GM12878 (cell line): ENCODE measurements around the gene OR51B4. TPM values are rescaled to one million over a fixed set of nuclear protein-coding genes. Genes with fewer than 3 reads are reported as not detected.

Source experiments
- ATAC-seq: fragments of 200-7000 bp; cut with Tn5 transposase; 3 replicates; pipeline ENCODE4 v1.9.1; 2020; ENCODE audit warnings: mild to moderate bottlenecking, moderate library complexity
- BruUV-seq: library from RNA; stranded (reverse); fragments of 400-500 nt; replicated peaks from 2 replicates; lab custom pipeline; 2021; lab: Mats Ljungman, UMichigan
- CTCF ChIA-PET: fragments of 300-600 bp; sonication (Branson Sonifier 250); formaldehyde crosslinking; extraction: SDS; loops from one replicate; lab custom pipeline; 2021; ENCODE audit warnings: inconsistent platforms; lab: Yijun Ruan, JAX
- POLR2A ChIA-PET: fragments of 350-600 bp; formaldehyde crosslinking; extraction: SDS; loops from one replicate; lab custom pipeline; 2021; ENCODE audit warnings: inconsistent platforms; lab: Charles Lee
- RAD21 ChIA-PET: fragments of 300-600 bp; sonication (Branson Sonifier 250); formaldehyde crosslinking; loops from one replicate; lab custom pipeline; 2023; ENCODE audit warnings: antibody characterized with exemption; ENCODE audit not compliant: unreplicated experiment; lab: Charles Lee
- SMC1A ChIA-PET: fragments of 300-600 bp; sonication (Branson Sonifier 250); formaldehyde crosslinking; loops from one replicate; lab custom pipeline; 2023; ENCODE audit not compliant: unreplicated experiment, uncharacterized antibody; lab: Charles Lee
- DNase-seq: peaks from one replicate; pipeline ENCODE4 v3.0.0-alpha.2; 2011; ENCODE audit warnings: low read depth, low spot score
- FAIRE-seq: peaks from 3 replicates; lab custom pipeline; 2011; peaks lifted over from hg19 to GRCh38; lab: Jason Lieb, UNC
- H2AFZ ChIP-seq: 2 replicates; pipeline ENCODE4 v1.6.0; 2011; ENCODE audit warnings: low read depth, low read length, control low read depth; ENCODE audit not compliant: control insufficient read depth
- H3K27ac ChIP-seq: 2 replicates; pipeline ENCODE4 v1.5.1; 2011; ENCODE audit warnings: control low read depth; ENCODE audit not compliant: control insufficient read depth, insufficient read depth
- H3K27me3 ChIP-seq, 2 experiments: replicated peaks in 1 of 2; 2 replicates each; pipeline versions ENCODE4 v1.6.0 to v1.6.1; 2011; ENCODE audit warnings: low read length in 1 of 2; ENCODE audit not compliant: control insufficient read depth in 2 of 2, insufficient read depth in 2 of 2
- H3K36me3 ChIP-seq, 2 experiments: 2 replicates each; pipeline ENCODE4 v1.5.1; 2011; ENCODE audit warnings: low read length in 1 of 2; ENCODE audit not compliant: control insufficient read depth in 2 of 2, insufficient read depth in 2 of 2
- H3K4me1 ChIP-seq: 2 replicates; pipeline ENCODE4 v1.6.1; 2011; ENCODE audit warnings: mild to moderate bottlenecking, low read length, moderate library complexity, mixed read lengths; ENCODE audit not compliant: control insufficient read depth, insufficient read depth
- H3K4me2 ChIP-seq: 2 replicates; pipeline ENCODE4 v1.6.0; 2011; ENCODE audit warnings: control low read depth; ENCODE audit not compliant: control insufficient read depth, insufficient read depth
- H3K4me3 ChIP-seq: fragments of 200-600 bp; sonication (generic); 2 replicates; pipeline ENCODE4 v1.5.1; 2016
- H3K79me2 ChIP-seq: 2 replicates; pipeline ENCODE4 v1.6.0; 2011; ENCODE audit warnings: low read length; ENCODE audit not compliant: control insufficient read depth, insufficient read depth
- H3K9ac ChIP-seq: 2 replicates; pipeline ENCODE4 v1.8.0; 2011; ENCODE audit warnings: low read length, control low read depth, mixed read lengths; ENCODE audit not compliant: control insufficient read depth, insufficient read depth
- H3K9me3 ChIP-seq: replicated peaks from 3 replicates; pipeline ENCODE4 v1.5.1; 2011; ENCODE audit warnings: mild to moderate bottlenecking, low read length; ENCODE audit not compliant: control insufficient read depth, insufficient read depth
- H4K20me1 ChIP-seq: 2 replicates; pipeline ENCODE4 v1.6.0; 2011; ENCODE audit not compliant: control insufficient read depth, insufficient read depth
- BCL11A ChIP-seq: IDR thresholded peaks from 2 replicates; pipeline ENCODE4 v1.6.1; 2011; ENCODE audit warnings: low read depth, low read length
- BCLAF1 ChIP-seq: fragments of 450-650 bp; IDR thresholded peaks from 2 replicates; pipeline ENCODE4 v1.6.1; 2017; ENCODE audit warnings: antibody characterized with exemption, mild to moderate bottlenecking, moderate library complexity
- BMI1 ChIP-seq: fragments of 450-650 bp; IDR thresholded peaks from 2 replicates; pipeline ENCODE4 v1.6.1; 2016; ENCODE audit warnings: mild to moderate bottlenecking, moderate library complexity, borderline replicate concordance
- CBX5 ChIP-seq: sonication (generic); IDR thresholded peaks from 2 replicates; pipeline ENCODE4 v1.6.1; 2016; ENCODE audit warnings: low read depth, moderate library complexity, mild to moderate bottlenecking, inconsistent platforms
- CEBPB ChIP-seq, 2 experiments: fragments of 150-350 bp in 1 of 2; IDR thresholded peaks; 2 replicates each; pipeline ENCODE4 v1.6.1; 2012 to 2014; ENCODE audit warnings: low read depth in 2 of 2, low read length in 2 of 2, borderline replicate concordance in 1 of 2, inconsistent platforms in 1 of 2
- ESRRA ChIP-seq: IDR thresholded peaks from 2 replicates; pipeline ENCODE4 v1.6.1; 2012; ENCODE audit warnings: mild to moderate bottlenecking, low read length, improper control_type of control experiment
- FOXK2 ChIP-seq: fragments of 450-650 bp; IDR thresholded peaks from 2 replicates; pipeline ENCODE4 v1.6.1; 2017; ENCODE audit warnings: mild to moderate bottlenecking, moderate library complexity
- HDAC6 ChIP-seq: fragments of 200-600 bp; sonication (generic); IDR thresholded peaks from one replicate; pipeline ENCODE4 v1.8.0; 2017; ENCODE audit warnings: antibody characterized with exemption; ENCODE audit not compliant: unreplicated experiment
- NFYA ChIP-seq: IDR thresholded peaks from 2 replicates; pipeline ENCODE4 v1.6.1; 2011; ENCODE audit warnings: low read depth, mild to moderate bottlenecking, low read length, improper control_type of control experiment, borderline replicate concordance
- NFYB ChIP-seq: IDR thresholded peaks from 2 replicates; pipeline ENCODE4 v1.6.1; 2011; ENCODE audit warnings: low read depth, mild to moderate bottlenecking, low read length, improper control_type of control experiment, moderate library complexity; ENCODE audit not compliant: insufficient read depth
- RFX5 ChIP-seq: IDR thresholded peaks from 2 replicates; pipeline ENCODE4 v1.6.1; 2011; ENCODE audit warnings: low read depth, low read length, improper control_type of control experiment
- SPI1 ChIP-seq: IDR thresholded peaks from 2 replicates; pipeline ENCODE4 v1.6.1; 2011; ENCODE audit warnings: low read depth, mild to moderate bottlenecking, low read length, moderate library complexity, borderline replicate concordance; ENCODE audit not compliant: insufficient read depth
- TAF1 ChIP-seq: IDR thresholded peaks from 2 replicates; pipeline ENCODE4 v1.6.1; 2011; ENCODE audit warnings: mild to moderate bottlenecking, low read depth, low read length, borderline replicate concordance
- TARDBP ChIP-seq: IDR thresholded peaks from 2 replicates; pipeline ENCODE4 v1.6.1; 2016; ENCODE audit warnings: borderline replicate concordance
- TCF3 ChIP-seq: IDR thresholded peaks from 2 replicates; pipeline ENCODE4 v1.6.1; 2012; ENCODE audit warnings: low read depth, mild to moderate bottlenecking, low read length, borderline replicate concordance; ENCODE audit not compliant: insufficient read depth
- USF2 ChIP-seq: IDR thresholded peaks from 2 replicates; pipeline ENCODE4 v1.6.1; 2011; ENCODE audit warnings: low read depth, low read length, improper control_type of control experiment, borderline replicate concordance
- ZSCAN29 ChIP-seq: fragments of 450-650 bp; IDR thresholded peaks from 2 replicates; pipeline ENCODE4 v1.6.1; 2017; ENCODE audit warnings: mild to moderate bottlenecking, moderate library complexity
- WGBS: methylation state at CpG from one replicate; pipeline ENCODE4 v1.1.6; 2016; ENCODE audit warnings: low lambda C conversion rate; ENCODE audit not compliant: insufficient replicate concordance, insufficient coverage; ENCODE audit errors: missing lambda C conversion rate; 5-methylcytosine and 5-hydroxymethylcytosine counted together
- in situ Hi-C: fragments of 300-500 bp; cut with MboI; formaldehyde crosslinking; loops from 9 replicates; pipeline ENCODE4 v1.14.3; 2018; ENCODE audit warnings: mixed read lengths
- intact Hi-C: fragments of 100-400 bp; cut with micrococcal nuclease; formaldehyde crosslinking; loops from one replicate; pipeline ENCODE4 v1.14.2; 2022; ENCODE audit not compliant: unreplicated experiment
- polyA plus RNA-seq, 11 experiments: library from polyadenylated mRNA; depleted of rRNA in 4 of 11; unstranded in 6 of 11; stranded (reverse) in 5 of 11; fragments of >200 nt; fragmentation: Nextera tagmentation in 4 of 11; fragmentation: Illumina TruSeq in 1 of 11; extraction: Ambion mirVana in 4 of 11; extraction: Trizol in 1 of 11; gene quantifications; 1 replicate in 1 of 11; 2 replicates in 10 of 11; pipeline versions ENCODE4 v1.2.1 to v1.2.3, GENCODE V29; 2011 to 2016; ENCODE audit warnings: inconsistent platforms in 2 of 11, missing spikeins in 2 of 11, low read depth in 1 of 11
- total RNA-seq, 4 experiments: library from RNA; depleted of rRNA in 3 of 4; stranded (reverse); fragments of >200 nt in 3 of 4; fragmentation: Illumina TruSeq in 1 of 4; extraction: Trizol in 1 of 4; gene quantifications; 2 replicates each; pipeline versions ENCODE4 v1.2.1 to v1.2.3, GENCODE V29; 2013 to 2021

The OR51B4 gene
- total and polyA plus RNA-seq, 10 of the 15 experiments (the other 5 are each of a cell fraction or from before 2014, with no cell fraction given): 0.23 to 2.1 TPM; not detected in 8

- in situ Hi-C loops: no loop called here
- no peak for DNase-seq
- Histone ChIP-seq H3K27ac (no peak overlapping the region), H3K4me2 (no peak overlapping the region), H3K27me3 (no peaks in the 10 kb centered on the region), H3K4me1 (no peaks in the 10 kb centered on the region), H3K4me3 (no peak overlapping the region), H3K79me2 (no peaks in the 10 kb centered on the region), H3K36me3 (no peaks in the 10 kb centered on the region), H3K9me3 (no peaks in the 10 kb centered on the region), H3K9ac (no peak overlapping the region), H4K20me1 (no peaks in the 10 kb centered on the region), H2AFZ (no peak overlapping the region)
- intact Hi-C loops: no loop called here
- no peak for FAIRE-seq
- 0% methylated on average over 1 of the region's 1 CpG for WGBS
- SMC1A ChIA-PET: no interaction called here
- POLR2A ChIA-PET: no interaction called here
- no TSS peak for BruUV-seq
- RAD21 ChIA-PET: no interaction called here
- TF ChIP-seq BCLAF1 (no peak), CBX5 (no peak), BMI1 (no peak), FOXK2 (no peak), CEBPB (IDR thresholded peaks at IDR 0.05; ENCODE audit: borderline replicate concordance in 1 of 2, low read depth in 2 of 2, low read length in 2 of 2) (no peak), USF2 (no peak), TCF3 (no peak), RFX5 (no peak), NFYA (no peak), ZSCAN29 (no peak), HDAC6 (no peak), BCL11A (no peak), NFYB (no peak), ESRRA (no peak), SPI1 (no peak), TAF1 (no peak), TARDBP (no peak)
- ATAC-seq: no peak
- CTCF ChIA-PET: interaction anchor here (1.1 kb wide), 1 partner anchor 16 kb away, joined by 3 read pairs; no protein-coding TSS in a partner anchor
Observed at GRCh38 chr11:5283882-5284281, 17.9 kb downstream of the OR51B4 start.
